Retinal pigment epithelial cell (primary cell): ENCODE results near the gene RBPJL.

Experiments used
- DNase-seq: peaks from one replicate; pipeline ENCODE4 v3.0.0-alpha.2; 2010; ENCODE audit warnings: low read depth
- H3K4me3 ChIP-seq: 2 replicates; pipeline ENCODE4 v1.5.1; 2011; ENCODE audit warnings: mild to moderate bottlenecking, low read length, control low read depth, moderate library complexity
- TF ChIP-seq, protein P1 (sequence below): conservative IDR thresholded peaks from 2 replicates; pipeline ENCODE4 v1.5.1; 2011; ENCODE audit warnings: low read depth, low read length, control low read depth, inconsistent platforms

Gene RBPJL, protein sequence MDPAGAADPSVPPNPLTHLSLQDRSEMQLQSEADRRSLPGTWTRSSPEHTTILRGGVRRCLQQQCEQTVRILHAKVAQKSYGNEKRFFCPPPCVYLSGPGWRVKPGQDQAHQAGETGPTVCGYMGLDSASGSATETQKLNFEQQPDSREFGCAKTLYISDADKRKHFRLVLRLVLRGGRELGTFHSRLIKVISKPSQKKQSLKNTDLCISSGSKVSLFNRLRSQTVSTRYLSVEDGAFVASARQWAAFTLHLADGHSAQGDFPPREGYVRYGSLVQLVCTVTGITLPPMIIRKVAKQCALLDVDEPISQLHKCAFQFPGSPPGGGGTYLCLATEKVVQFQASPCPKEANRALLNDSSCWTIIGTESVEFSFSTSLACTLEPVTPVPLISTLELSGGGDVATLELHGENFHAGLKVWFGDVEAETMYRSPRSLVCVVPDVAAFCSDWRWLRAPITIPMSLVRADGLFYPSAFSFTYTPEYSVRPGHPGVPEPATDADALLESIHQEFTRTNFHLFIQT

DNA sequence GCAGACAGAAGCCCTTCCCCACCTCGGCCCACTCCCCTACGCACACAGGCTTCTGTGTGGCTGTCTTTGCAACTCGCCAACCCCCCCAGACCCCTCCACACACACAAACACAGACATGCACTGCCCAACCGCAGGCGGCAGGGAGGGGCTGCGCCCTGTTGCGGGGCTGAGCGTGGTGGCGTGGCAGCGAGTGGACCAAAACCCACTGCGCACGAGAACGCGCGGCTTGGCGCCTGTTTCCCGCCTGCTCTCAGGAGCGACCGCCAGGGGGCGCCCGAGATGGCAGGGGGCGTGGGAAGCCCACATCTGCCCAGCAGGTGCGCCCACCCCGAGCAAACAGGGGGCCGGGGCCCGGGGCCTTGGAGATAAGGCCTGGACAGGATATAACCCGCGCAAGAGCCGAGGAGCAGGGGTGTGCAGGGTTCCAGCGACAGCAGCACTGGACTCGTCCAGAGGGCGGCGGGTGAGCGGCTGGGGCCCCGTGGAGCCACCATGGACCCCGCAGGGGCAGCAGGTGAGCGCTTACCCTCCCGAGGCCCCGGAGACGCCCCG, at the start of gene RBPJL:
TSS of gene RBPJL (plus strand) at position 410 of the 552 bp plus-strand sequence. CDS start at position 493, 83 bp downstream.
- TF ChIP-seq, protein P1, sequence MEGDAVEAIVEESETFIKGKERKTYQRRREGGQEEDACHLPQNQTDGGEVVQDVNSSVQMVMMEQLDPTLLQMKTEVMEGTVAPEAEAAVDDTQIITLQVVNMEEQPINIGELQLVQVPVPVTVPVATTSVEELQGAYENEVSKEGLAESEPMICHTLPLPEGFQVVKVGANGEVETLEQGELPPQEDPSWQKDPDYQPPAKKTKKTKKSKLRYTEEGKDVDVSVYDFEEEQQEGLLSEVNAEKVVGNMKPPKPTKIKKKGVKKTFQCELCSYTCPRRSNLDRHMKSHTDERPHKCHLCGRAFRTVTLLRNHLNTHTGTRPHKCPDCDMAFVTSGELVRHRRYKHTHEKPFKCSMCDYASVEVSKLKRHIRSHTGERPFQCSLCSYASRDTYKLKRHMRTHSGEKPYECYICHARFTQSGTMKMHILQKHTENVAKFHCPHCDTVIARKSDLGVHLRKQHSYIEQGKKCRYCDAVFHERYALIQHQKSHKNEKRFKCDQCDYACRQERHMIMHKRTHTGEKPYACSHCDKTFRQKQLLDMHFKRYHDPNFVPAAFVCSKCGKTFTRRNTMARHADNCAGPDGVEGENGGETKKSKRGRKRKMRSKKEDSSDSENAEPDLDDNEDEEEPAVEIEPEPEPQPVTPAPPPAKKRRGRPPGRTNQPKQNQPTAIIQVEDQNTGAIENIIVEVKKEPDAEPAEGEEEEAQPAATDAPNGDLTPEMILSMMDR: peak; percentile 78
- no peak for DNase-seq
- no peak within 1 kb of the TSS for H3K4me3 ChIP-seq

DNA sequence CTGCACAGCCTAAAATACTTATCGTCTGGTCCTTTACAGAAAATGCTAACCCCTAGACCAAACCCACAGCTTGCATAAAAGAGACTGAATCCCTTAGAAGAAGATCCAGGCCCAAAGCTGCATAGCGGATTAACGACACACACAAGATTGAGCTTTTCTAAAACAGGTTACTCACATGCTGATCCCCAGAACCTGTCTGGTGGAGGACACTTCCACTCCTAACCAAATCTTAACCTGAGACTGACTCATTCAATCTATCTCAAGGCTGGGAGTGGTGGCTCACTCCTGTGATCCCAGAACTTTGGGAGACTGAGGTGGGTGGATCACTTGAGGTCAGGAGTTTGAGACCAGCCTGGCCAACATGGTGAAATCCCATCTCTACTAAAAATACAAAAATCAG, 49.5 kb upstream of the RBPJL start:
- no peak for DNase-seq
- TF ChIP-seq, protein P1: no peak
- H3K4me3 ChIP-seq: no peak overlapping the region

DNA sequence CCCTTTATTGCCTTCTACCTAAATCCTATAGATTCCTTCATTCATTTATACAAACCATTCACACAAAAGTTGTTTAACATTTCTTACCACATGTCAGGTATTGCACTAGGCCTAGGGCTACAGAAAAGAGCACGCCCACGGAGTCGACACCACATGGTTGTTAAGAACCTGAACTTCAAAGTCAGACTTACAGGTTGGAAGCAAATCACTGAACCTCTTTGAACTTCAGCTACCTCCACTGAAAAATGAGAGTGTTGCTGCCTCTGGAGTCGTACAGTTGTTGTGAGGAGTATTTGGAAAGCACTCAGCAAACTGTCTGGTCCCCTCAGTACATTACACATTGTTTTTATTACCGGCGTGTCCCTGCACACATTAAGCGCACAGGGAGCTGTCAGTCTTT, 48.9 kb upstream of the RBPJL start:
- H3K4me3 ChIP-seq: no peak overlapping the region
- TF ChIP-seq, protein P1: no peak
- no peak for DNase-seq

DNA sequence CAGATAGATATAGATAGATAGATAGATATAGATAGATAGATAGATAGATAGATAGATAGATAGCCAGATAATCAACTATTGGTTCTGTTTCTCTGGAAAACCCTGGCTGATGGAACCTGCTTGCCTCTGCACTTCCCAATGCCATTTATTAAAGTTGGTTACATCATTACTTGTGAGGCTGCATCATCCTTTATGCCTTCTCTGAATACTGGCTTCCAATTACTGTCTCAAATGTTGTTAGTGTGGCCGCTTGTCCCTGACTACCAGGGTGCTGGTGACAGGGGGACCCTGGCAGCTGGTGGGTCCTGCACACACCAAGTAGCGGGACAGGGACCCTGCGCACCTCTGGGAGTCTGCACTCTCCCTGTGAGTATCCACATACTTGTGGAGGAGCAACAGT, 48.4 kb upstream of the RBPJL start:
- TF ChIP-seq, protein P1: no peak
- H3K4me3 ChIP-seq: no peak overlapping the region
- no peak for DNase-seq

DNA sequence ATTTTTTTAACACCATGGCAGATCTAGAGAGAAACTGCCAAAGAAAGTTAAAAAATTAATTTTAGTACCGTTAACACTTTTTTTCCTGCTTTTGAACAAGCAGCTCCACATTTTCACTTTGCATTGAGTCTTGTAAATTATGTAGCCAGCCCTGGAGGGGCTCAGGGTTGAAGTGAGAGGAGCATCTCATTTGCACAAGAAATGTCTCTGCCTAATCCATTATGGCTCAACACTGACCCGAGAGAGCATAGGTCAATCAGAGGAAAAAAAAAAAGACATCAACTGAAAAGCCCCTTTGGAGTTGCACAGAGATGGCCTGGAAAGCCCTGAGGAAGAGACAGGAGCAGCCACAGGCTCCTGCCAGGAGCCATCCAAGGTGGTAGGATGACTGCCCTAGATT, 48.0 kb upstream of the RBPJL start:
- TF ChIP-seq, protein P1: no peak
- DNase-seq: no peak

DNA sequence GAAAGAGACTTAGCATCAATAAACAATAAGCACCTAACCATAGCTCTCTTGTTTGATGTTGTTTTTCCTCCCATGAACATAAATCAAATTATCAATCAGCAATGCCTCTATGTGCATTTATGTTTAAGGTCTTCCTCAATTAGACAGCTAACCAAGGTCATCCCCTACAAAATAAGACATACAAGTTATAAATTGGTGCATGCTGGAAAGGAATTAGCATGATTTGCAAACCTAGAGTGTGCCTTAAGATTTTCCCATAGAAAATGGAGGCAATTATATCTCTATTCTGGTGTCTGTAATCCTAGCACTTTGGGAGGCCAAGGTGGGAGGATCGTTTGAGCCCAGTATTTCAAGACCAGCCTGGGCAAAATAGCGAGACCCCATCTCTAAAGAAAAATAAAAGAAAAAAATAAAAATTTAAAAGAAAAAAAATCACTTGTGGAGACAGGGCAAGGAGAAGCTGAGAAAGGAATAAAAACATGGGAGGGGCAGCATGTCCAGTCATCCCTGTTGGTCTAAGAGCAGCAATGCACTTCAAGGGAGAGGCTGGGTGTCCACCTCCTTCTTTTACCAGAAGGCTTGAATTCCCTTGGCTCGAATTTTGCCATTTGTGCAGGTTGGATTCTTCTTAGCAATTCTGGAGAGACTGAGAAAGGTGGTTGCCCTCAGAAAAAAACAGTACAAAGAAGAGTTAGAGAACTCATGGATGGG, 42.9 kb upstream of the RBPJL start:
- DNase-seq: no peak
- TF ChIP-seq, protein P1: no peak
- H3K4me3 ChIP-seq: no peak overlapping the region

More for the DNA sequence above, 48.0 kb upstream of the RBPJL start:
- H3K4me3 ChIP-seq: no peak overlapping the region
